IMR-90 (cell line): ENCODE results near the gene CARM1. TPM values are rescaled to one million over a fixed set of nuclear protein-coding genes. Genes with fewer than 3 reads are reported as not detected.

Experiments
- ATAC-seq: fragments of 200-7000 bp; cut with Tn5 transposase; 2 replicates; pipeline ENCODE4 v1.9.1; 2020; ENCODE audit warnings: low read depth, mild to moderate bottlenecking, moderate library complexity
- BruUV-seq: library from RNA; stranded (reverse); fragments of 400-500 nt; replicated peaks from 2 replicates; lab custom pipeline; 2021; lab: Mats Ljungman, UMichigan
- CTCF ChIA-PET: fragments of 300-600 bp; formaldehyde crosslinking; extraction: SDS; loops from one replicate; lab custom pipeline; 2021; ENCODE audit warnings: antibody characterized with exemption; lab: Yijun Ruan, JAX
- POLR2A ChIA-PET: fragments of 300-600 bp; sonication (Branson Sonifier 250); formaldehyde crosslinking; loops from one replicate; lab custom pipeline; 2022; ENCODE audit warnings: antibody characterized with exemption; ENCODE audit not compliant: unreplicated experiment; lab: Charles Lee
- DNase-seq: peaks from one replicate; pipeline ENCODE4 v3.0.0; 2013
- H2AFZ ChIP-seq: replicated peaks from 2 replicates; pipeline ENCODE3; 2013; ENCODE audit warnings: low read length, mild to moderate bottlenecking; ENCODE audit not compliant: poor library complexity
- H2AK5ac ChIP-seq: 2 replicates; pipeline ENCODE4 v1.6.1; 2013; ENCODE audit warnings: low read depth, low read length, inconsistent platforms
- H2AK9ac ChIP-seq: replicated peaks from 2 replicates; pipeline ENCODE3; 2013; ENCODE audit warnings: mild to moderate bottlenecking, low read depth, low read length, moderate library complexity; ENCODE audit not compliant: poor library complexity
- H2BK120ac ChIP-seq: 2 replicates; pipeline ENCODE4 v1.6.1; 2013; ENCODE audit warnings: low read depth, low read length, inconsistent platforms
- H2BK15ac ChIP-seq: 3 replicates; pipeline ENCODE4 v1.6.1; 2013; ENCODE audit warnings: low read depth, low read length, inconsistent platforms
- H2BK20ac ChIP-seq: 2 replicates; pipeline ENCODE4 v1.6.1; 2013; ENCODE audit warnings: low read depth, mild to moderate bottlenecking, inconsistent platforms, low read length, moderate library complexity
- H2BK5ac ChIP-seq: 2 replicates; pipeline ENCODE4 v1.6.1; 2013; ENCODE audit warnings: mild to moderate bottlenecking, low read depth, low read length, inconsistent platforms; ENCODE audit not compliant: poor library complexity, severe bottlenecking
- H3K14ac ChIP-seq: replicated peaks from 2 replicates; pipeline ENCODE4 v1.6.1; 2013; ENCODE audit warnings: low read depth, low read length, inconsistent platforms
- H3K18ac ChIP-seq: 2 replicates; pipeline ENCODE4 v1.6.1; 2013; ENCODE audit warnings: low read depth, low read length, control low read depth
- H3K23ac ChIP-seq: 2 replicates; pipeline ENCODE4 v1.6.1; 2013; ENCODE audit warnings: low read depth, low read length, inconsistent platforms
- H3K27ac ChIP-seq: 2 replicates; pipeline ENCODE4 v1.5.1; 2013; ENCODE audit warnings: mild to moderate bottlenecking, control low read depth, low read length; ENCODE audit not compliant: insufficient read depth
- H3K27me3 ChIP-seq: 2 replicates; pipeline ENCODE4 v1.6.1; 2013; ENCODE audit warnings: low read length; ENCODE audit not compliant: control insufficient read depth, insufficient read depth
- H3K36me3 ChIP-seq: 2 replicates; pipeline ENCODE4 v1.6.1; 2013; ENCODE audit warnings: low read length, mixed read lengths; ENCODE audit not compliant: control insufficient read depth, insufficient read depth
- H3K4ac ChIP-seq: 2 replicates; pipeline ENCODE4 v1.6.1; 2013; ENCODE audit warnings: low read depth, low read length, inconsistent platforms
- H3K4me1 ChIP-seq: 2 replicates; pipeline ENCODE4 v1.6.1; 2013; ENCODE audit warnings: low read length, mixed read lengths; ENCODE audit not compliant: control insufficient read depth, insufficient read depth
- H3K4me2 ChIP-seq: 2 replicates; pipeline ENCODE4 v1.6.1; 2013; ENCODE audit warnings: low read depth, mild to moderate bottlenecking, control low read depth, low read length, moderate library complexity
- H3K4me3 ChIP-seq: 2 replicates; pipeline ENCODE4 v1.5.1; 2013; ENCODE audit warnings: low read depth, mild to moderate bottlenecking, control low read depth, low read length, moderate library complexity; ENCODE audit not compliant: insufficient read depth
- H3K56ac ChIP-seq: 2 replicates; pipeline ENCODE4 v1.6.1; 2013; ENCODE audit warnings: low read length, inconsistent platforms; ENCODE audit not compliant: insufficient read depth; ENCODE audit errors: extremely low read depth
- H3K79me1 ChIP-seq, 2 experiments: 2 replicates each; pipeline ENCODE4 v1.6.1; 2013; ENCODE audit warnings: low read length in 2 of 2, inconsistent platforms in 1 of 2, low read depth in 1 of 2
- H3K9ac ChIP-seq: 2 replicates; pipeline ENCODE4 v1.6.1; 2013; ENCODE audit warnings: low read depth, low read length, control low read depth
- H3K9me1 ChIP-seq: 2 replicates; pipeline ENCODE4 v1.6.1; 2013; ENCODE audit warnings: low read length, inconsistent platforms; ENCODE audit not compliant: insufficient read depth
- H3K9me3 ChIP-seq: 2 replicates; pipeline ENCODE4 v1.6.1; 2013; ENCODE audit warnings: low read length; ENCODE audit not compliant: control insufficient read depth, insufficient read depth
- H4K20me1 ChIP-seq: 2 replicates; pipeline ENCODE4 v1.6.1; 2013; ENCODE audit warnings: low read length, inconsistent platforms; ENCODE audit not compliant: insufficient read depth
- H4K5ac ChIP-seq: 2 replicates; pipeline ENCODE4 v1.6.1; 2013; ENCODE audit warnings: mild to moderate bottlenecking, low read depth, low read length, control low read depth
- H4K8ac ChIP-seq, 2 experiments: 2 replicates each; pipeline ENCODE4 v1.6.1; 2013; ENCODE audit warnings: low read depth in 2 of 2, low read length in 2 of 2, control low read depth in 1 of 2, inconsistent platforms in 1 of 2
- H4K91ac ChIP-seq: 2 replicates; pipeline ENCODE4 v1.6.1; 2013; ENCODE audit warnings: low read depth, low read length, inconsistent platforms; ENCODE audit not compliant: insufficient read depth
- CEBPB ChIP-seq: IDR thresholded peaks from 2 replicates; pipeline ENCODE4 v1.6.1; 2012; ENCODE audit warnings: low read depth, low read length, improper control_type of control experiment
- CHD1 ChIP-seq: IDR thresholded peaks from 2 replicates; pipeline ENCODE4 v1.6.1; 2012; ENCODE audit warnings: low read depth, low read length, improper control_type of control experiment
- CTCF ChIP-seq: conservative IDR thresholded peaks from 2 replicates; pipeline ENCODE4 v1.5.1; 2012; ENCODE audit warnings: mild to moderate bottlenecking, low read depth, low read length, improper control_type of control experiment
- MAFK ChIP-seq: IDR thresholded peaks from 2 replicates; pipeline ENCODE4 v1.6.1; 2012; ENCODE audit warnings: low read depth, low read length, improper control_type of control experiment
- MAZ ChIP-seq: IDR thresholded peaks from 2 replicates; pipeline ENCODE4 v1.6.1; 2012; ENCODE audit warnings: low read depth, mild to moderate bottlenecking, low read length, improper control_type of control experiment, moderate library complexity, borderline replicate concordance
- MXI1 ChIP-seq: IDR thresholded peaks from 2 replicates; pipeline ENCODE4 v1.6.1; 2012; ENCODE audit warnings: low read depth, mild to moderate bottlenecking, low read length, moderate library complexity, borderline replicate concordance
- RCOR1 ChIP-seq: IDR thresholded peaks from 2 replicates; pipeline ENCODE4 v1.6.1; 2012; ENCODE audit warnings: mild to moderate bottlenecking, low read length, improper control_type of control experiment; ENCODE audit not compliant: insufficient replicate concordance
- RFX5 ChIP-seq: IDR thresholded peaks from 2 replicates; pipeline ENCODE4 v1.8.0; 2012; ENCODE audit warnings: low read depth, mild to moderate bottlenecking, low read length, moderate library complexity
- WGBS, 2 experiments: methylation state at CpG; one replicate each; pipeline versions ENCODE4 v1.1.5 to v1.1.7; 2013; ENCODE audit warnings: missing lambda C conversion rate in 2 of 2; ENCODE audit not compliant: insufficient read length in 1 of 2; ENCODE audit errors: extremely low coverage in 2 of 2; 5-methylcytosine and 5-hydroxymethylcytosine counted together
- dilution Hi-C: fragments of 300-500 bp; cut with HindIII; formaldehyde crosslinking; loops from one replicate; pipeline ENCODE4 v1.14.3; 2018; ENCODE audit warnings: low sequenced_read_pairs; ENCODE audit not compliant: unreplicated experiment
- in situ Hi-C: fragments of 300-500 bp; cut with MboI; formaldehyde crosslinking; loops from 3 replicates; pipeline ENCODE4 v1.14.3; 2019; ENCODE audit warnings: low sequenced_read_pairs, inconsistent platforms, mixed read lengths
- intact Hi-C: fragments of 100-400 bp; cut with micrococcal nuclease; formaldehyde crosslinking; loops from 2 replicates; pipeline ENCODE4 v1.10.0; 2022
- polyA plus RNA-seq, 3 experiments: library from polyadenylated mRNA; depleted of rRNA; stranded (reverse); fragments of >200 nt; gene quantifications; 2 replicates each; pipeline ENCODE4 v1.2.3, GENCODE V29; 2012; ENCODE audit warnings: low replicate concordance in 1 of 3
- total RNA-seq: library from RNA; depleted of rRNA; stranded (reverse); fragments of >200 nt; gene quantifications from 2 replicates; pipeline ENCODE4 v1.2.3, GENCODE V29; 2012

CARM1 gene
- total and polyA plus RNA-seq, 2 of the 4 experiments (the other 2 are of a cell fraction): 20.3 to 67.1 TPM

GRCh38 chr19:10892256-10892655 lies 20.9 kb downstream of the CARM1 start:
- H2BK15ac ChIP-seq: no peak overlapping the region
- no peak overlapping the region for H3K27ac ChIP-seq
- H2AFZ ChIP-seq: no peak overlapping the region
- no peak overlapping the region for H4K91ac ChIP-seq
- H3K56ac ChIP-seq: no peak overlapping the region
- ATAC-seq (no peak), DNase-seq (no peak)
- no peak overlapping the region for H2AK5ac ChIP-seq
- TF ChIP-seq MAFK: no peak
- TF ChIP-seq CHD1: no peak
- TF ChIP-seq MXI1: no peak
- TF ChIP-seq RFX5: no peak
- no peak for TF ChIP-seq RCOR1
- TF ChIP-seq MAZ: no peak
- no peak for TF ChIP-seq CEBPB
- TF ChIP-seq CTCF: no peak
- no TSS peak for BruUV-seq
- intact Hi-C loops (no loop called here), dilution Hi-C loops (no loop called here), in situ Hi-C loops (no loop called here)
- no peak overlapping the region for H3K9ac ChIP-seq
- H3K79me1 ChIP-seq: peaks cover 31 to 85% of the 10 kb centered on the region in 2 experiments
- H2BK120ac ChIP-seq: no peak overlapping the region
- H3K23ac ChIP-seq: no peak overlapping the region
- no peak overlapping the region for H4K8ac ChIP-seq
- no peak overlapping the region for H3K4me2 ChIP-seq
- H3K9me3 ChIP-seq: no peaks in the 10 kb centered on the region
- no peak overlapping the region for H2AK9ac ChIP-seq
- H3K27me3 ChIP-seq: no peaks in the 10 kb centered on the region
- ChIA-PET CTCF (no interaction called here), POLR2A (no interaction called here)
- no peak overlapping the region for H2BK5ac ChIP-seq
- WGBS, 2 experiments: 90% methylated on average over 4 of the region's 13 CpGs; no CpG with 5 or more reads in 1 of the 2 experiments
- no peak overlapping the region for H3K14ac ChIP-seq
- H3K4me3 ChIP-seq: no peak overlapping the region
- peaks cover 70% of the 10 kb centered on the region for H4K20me1 ChIP-seq
- H3K9me1 ChIP-seq: peaks cover 34% of the 10 kb centered on the region
- H3K18ac ChIP-seq: no peak overlapping the region
- H3K4ac ChIP-seq: no peak overlapping the region
- 0 out of 2 replicates have a peak, but pooled peaks cover 2% of the 10 kb centered on the region for H3K36me3 ChIP-seq
- no peak overlapping the region for H2BK20ac ChIP-seq
- peaks cover 12% of the 10 kb centered on the region for H3K4me1 ChIP-seq
- H4K5ac ChIP-seq: no peak overlapping the region
